K562 (cell line): ENCODE results near the gene ZNF358. TPM values are rescaled to one million over a fixed set of nuclear protein-coding genes. Genes with fewer than 3 reads are reported as not detected.

Experiments
- BACH1 ChIP-seq: fragments of 200-800 bp; sonication (Bioruptor generic); IDR thresholded peaks from 2 replicates; pipeline ENCODE4 v1.6.1; 2016; ENCODE audit warnings: missing genetic modification characterization, missing compliant biosample characterization
- CTCFL ChIP-seq: IDR thresholded peaks from 2 replicates; pipeline ENCODE4 v1.6.1; 2011; ENCODE audit warnings: borderline replicate concordance, low read depth, mild to moderate bottlenecking, moderate library complexity, low read length; ENCODE audit not compliant: insufficient read depth, poor library complexity, severe bottlenecking
- CXXC5 ChIP-seq: fragments of 250-450 bp; sonication (Bioruptor Pico); IDR thresholded peaks from 2 replicates; pipeline ENCODE4 v1.8.0; 2022; ENCODE audit warnings: inconsistent platforms, mild to moderate bottlenecking, moderate library complexity
- EHMT2 ChIP-seq: fragments of 450-650 bp; IDR thresholded peaks from 2 replicates; pipeline ENCODE4 v1.6.1; 2018; ENCODE audit warnings: antibody characterized with exemption
- FOXA3 ChIP-seq, 2 experiments: fragments of 450-650 bp in 1 of 2; sonication (generic) in 1 of 2; formaldehyde crosslinking; IDR thresholded peaks in 1 of 2; conservative IDR thresholded peaks in 1 of 2; 2 replicates each; pipeline versions ENCODE4 v1.4.0 to v1.8.0; 2020 to 2022; ENCODE audit warnings: mild to moderate bottlenecking in 2 of 2, missing genetic modification reagents in 1 of 2
- HEY1 ChIP-seq: fragments of 250-450 bp; sonication (Bioruptor Pico); IDR thresholded peaks from 2 replicates; pipeline ENCODE4 v1.5.0; 2020; ENCODE audit warnings: mild to moderate bottlenecking, moderate library complexity, borderline replicate concordance
- KHSRP ChIP-seq: fragments of 450-650 bp; IDR thresholded peaks from 2 replicates; pipeline ENCODE4 v1.6.1; 2017
- NEUROD1 ChIP-seq: fragments of 150-350 bp; IDR thresholded peaks from 2 replicates; pipeline ENCODE4 v1.6.1; 2014; ENCODE audit warnings: borderline replicate concordance, low read length, low read depth; ENCODE audit not compliant: partially characterized antibody
- NR1H2 ChIP-seq: sonication (generic); formaldehyde crosslinking; IDR thresholded peaks from 2 replicates; pipeline ENCODE4 v1.4.0; 2020; ENCODE audit warnings: mild to moderate bottlenecking, missing genetic modification reagents
- SMAD4 ChIP-seq: fragments of 250-450 bp; sonication (Bioruptor Pico); conservative IDR thresholded peaks from 2 replicates; pipeline ENCODE4 v1.8.0; 2021; ENCODE audit warnings: inconsistent platforms, mild to moderate bottlenecking, moderate library complexity
- U2AF2 ChIP-seq: fragments of 200-400 bp; formaldehyde crosslinking; optimal IDR thresholded peaks from 2 replicates; pipeline ENCODE3; 2017; ENCODE audit warnings: low read depth, mild to moderate bottlenecking, low read length
- ZNF23 ChIP-seq: fragments of 250-450 bp; sonication (Bioruptor Pico); IDR thresholded peaks from 2 replicates; pipeline ENCODE4 v1.4.0; 2020; ENCODE audit warnings: mild to moderate bottlenecking
- ZNF280A ChIP-seq: fragments of 450-650 bp; IDR thresholded peaks from 2 replicates; pipeline ENCODE4 v1.6.1; 2018; ENCODE audit warnings: mild to moderate bottlenecking, low read depth; ENCODE audit not compliant: partially characterized antibody
- ZNF644 ChIP-seq: fragments of 200-800 bp; sonication (Bioruptor generic); IDR thresholded peaks from 2 replicates; pipeline ENCODE4 v1.6.1; 2016; ENCODE audit warnings: low read depth, missing genetic modification characterization, missing compliant biosample characterization
- polyA plus RNA-seq, 8 experiments: library from polyadenylated mRNA; depleted of rRNA in 4 of 8; stranded (reverse) in 5 of 8; unstranded in 3 of 8; fragments of >200 nt; fragmentation: Nextera tagmentation in 2 of 8; fragmentation: Illumina TruSeq in 1 of 8; extraction: Ambion mirVana in 2 of 8; extraction: Trizol in 1 of 8; gene quantifications; 2 replicates each; pipeline versions ENCODE4 v1.2.1 to v1.2.3, GENCODE V29; 2011 to 2014; ENCODE audit warnings: inconsistent platforms in 1 of 8, missing spikeins in 1 of 8
- total RNA-seq, 7 experiments: library from RNA; depleted of rRNA in 6 of 7; stranded (reverse); fragments of >200 nt in 6 of 7; fragmentation: Illumina TruSeq in 2 of 7; extraction: Trizol in 2 of 7; gene quantifications; 2 replicates each; pipeline versions ENCODE4 v1.2.1 to v1.2.3, GENCODE V29; 2011 to 2021; ENCODE audit warnings: low replicate concordance in 1 of 7
- TF ChIP-seq, protein P1 (sequence below): sonication (generic); formaldehyde crosslinking; IDR thresholded peaks from 2 replicates; pipeline ENCODE4 v1.8.0; 2022; ENCODE audit warnings: mild to moderate bottlenecking, missing genetic modification reagents
- TF ChIP-seq, protein P2 (sequence below): fragments of 200-800 bp; sonication (Bioruptor generic); IDR thresholded peaks from 2 replicates; pipeline ENCODE4 v1.6.1; 2017; ENCODE audit warnings: missing genetic modification characterization, missing compliant biosample characterization

Gene ZNF358
- total and polyA plus RNA-seq, 9 of the 15 experiments (the other 6 are each of a cell fraction or from before 2014, with no cell fraction given) = 0.04 to 17.2 (median 4.9) TPM

DNA sequence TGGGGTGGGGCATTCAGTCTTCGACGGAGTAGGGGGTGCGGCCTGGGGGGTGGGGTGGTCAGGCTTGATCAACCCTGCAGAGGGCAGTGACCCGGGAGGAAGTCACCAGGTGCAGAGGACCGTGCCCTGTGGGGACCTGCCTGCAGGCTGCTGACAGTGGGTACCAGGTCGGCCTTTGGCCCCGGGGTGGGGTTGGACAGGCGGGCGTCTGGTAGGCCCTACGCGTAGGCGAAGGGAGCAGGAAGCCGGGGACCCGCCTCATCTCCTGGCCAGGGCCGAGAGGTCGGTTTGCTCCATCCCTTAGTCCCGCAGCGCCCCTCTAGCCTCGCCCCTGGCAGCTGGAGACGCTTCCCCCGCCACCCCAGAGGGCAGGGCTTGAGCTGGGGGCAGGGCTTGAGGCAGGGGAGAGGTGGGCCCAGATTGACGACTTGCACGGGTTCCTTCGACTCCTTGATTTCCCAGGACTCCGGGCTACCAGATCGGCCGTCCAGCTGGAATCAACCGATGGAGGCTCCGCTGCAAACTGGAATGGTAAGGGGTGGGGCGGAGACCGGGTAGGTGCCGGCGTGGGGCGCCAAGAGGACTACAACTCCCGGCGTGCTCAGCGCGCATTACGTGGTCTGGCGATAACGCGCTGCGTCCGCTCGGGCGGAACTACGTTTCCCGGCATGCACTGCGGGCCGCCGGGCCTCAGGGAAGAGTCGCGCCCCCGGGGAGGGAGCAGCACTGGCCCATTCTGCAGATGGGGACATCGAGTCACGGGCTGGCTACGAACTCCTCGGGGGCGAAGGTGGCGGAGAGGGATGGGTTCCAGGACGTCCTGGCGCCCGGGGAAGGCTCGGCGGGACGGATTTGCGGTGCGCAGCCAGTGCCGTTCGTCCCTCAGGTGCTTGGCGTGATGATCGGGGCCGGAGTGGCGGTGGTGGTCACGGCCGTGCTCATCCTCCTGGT is 19.4 kb downstream of the ZNF358 start, which contains the start of gene PNPLA6 (continued):
- TF ChIP-seq, protein P1, sequence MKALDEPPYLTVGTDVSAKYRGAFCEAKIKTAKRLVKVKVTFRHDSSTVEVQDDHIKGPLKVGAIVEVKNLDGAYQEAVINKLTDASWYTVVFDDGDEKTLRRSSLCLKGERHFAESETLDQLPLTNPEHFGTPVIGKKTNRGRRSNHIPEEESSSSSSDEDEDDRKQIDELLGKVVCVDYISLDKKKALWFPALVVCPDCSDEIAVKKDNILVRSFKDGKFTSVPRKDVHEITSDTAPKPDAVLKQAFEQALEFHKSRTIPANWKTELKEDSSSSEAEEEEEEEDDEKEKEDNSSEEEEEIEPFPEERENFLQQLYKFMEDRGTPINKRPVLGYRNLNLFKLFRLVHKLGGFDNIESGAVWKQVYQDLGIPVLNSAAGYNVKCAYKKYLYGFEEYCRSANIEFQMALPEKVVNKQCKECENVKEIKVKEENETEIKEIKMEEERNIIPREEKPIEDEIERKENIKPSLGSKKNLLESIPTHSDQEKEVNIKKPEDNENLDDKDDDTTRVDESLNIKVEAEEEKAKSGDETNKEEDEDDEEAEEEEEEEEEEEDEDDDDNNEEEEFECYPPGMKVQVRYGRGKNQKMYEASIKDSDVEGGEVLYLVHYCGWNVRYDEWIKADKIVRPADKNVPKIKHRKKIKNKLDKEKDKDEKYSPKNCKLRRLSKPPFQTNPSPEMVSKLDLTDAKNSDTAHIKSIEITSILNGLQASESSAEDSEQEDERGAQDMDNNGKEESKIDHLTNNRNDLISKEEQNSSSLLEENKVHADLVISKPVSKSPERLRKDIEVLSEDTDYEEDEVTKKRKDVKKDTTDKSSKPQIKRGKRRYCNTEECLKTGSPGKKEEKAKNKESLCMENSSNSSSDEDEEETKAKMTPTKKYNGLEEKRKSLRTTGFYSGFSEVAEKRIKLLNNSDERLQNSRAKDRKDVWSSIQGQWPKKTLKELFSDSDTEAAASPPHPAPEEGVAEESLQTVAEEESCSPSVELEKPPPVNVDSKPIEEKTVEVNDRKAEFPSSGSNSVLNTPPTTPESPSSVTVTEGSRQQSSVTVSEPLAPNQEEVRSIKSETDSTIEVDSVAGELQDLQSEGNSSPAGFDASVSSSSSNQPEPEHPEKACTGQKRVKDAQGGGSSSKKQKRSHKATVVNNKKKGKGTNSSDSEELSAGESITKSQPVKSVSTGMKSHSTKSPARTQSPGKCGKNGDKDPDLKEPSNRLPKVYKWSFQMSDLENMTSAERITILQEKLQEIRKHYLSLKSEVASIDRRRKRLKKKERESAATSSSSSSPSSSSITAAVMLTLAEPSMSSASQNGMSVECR (CRISPR knock-in tag) = peak; percentile 83
- TF ChIP-seq BACH1 (tag) (no peak), NEUROD1 (no peak), ZNF280A (no peak), U2AF2 (no peak), EHMT2 (no peak), CXXC5 (CRISPR knock-in tag) (peak; percentile 98), FOXA3 (CRISPR knock-in tag; conservative IDR thresholded peaks at IDR 0.05 in 1 of 2, IDR thresholded peaks at IDR 0.05 in 1 of 2) (peak in 1 of 2 experiments; percentile 77; a peak in 2 of 4 replicates), KHSRP (no peak), ZNF644 (peak; percentile 82; the same call in 1 of the 2 replicates), NR1H2 (CRISPR knock-in tag) (no peak), HEY1 (CRISPR knock-in tag) (no peak), SMAD4 (CRISPR knock-in tag) (peak; percentile 71; the same call in 1 of the 2 replicates), ZNF23 (CRISPR knock-in tag) (no peak), CTCFL (peak; percentile 14)
- TF ChIP-seq, protein P2, sequence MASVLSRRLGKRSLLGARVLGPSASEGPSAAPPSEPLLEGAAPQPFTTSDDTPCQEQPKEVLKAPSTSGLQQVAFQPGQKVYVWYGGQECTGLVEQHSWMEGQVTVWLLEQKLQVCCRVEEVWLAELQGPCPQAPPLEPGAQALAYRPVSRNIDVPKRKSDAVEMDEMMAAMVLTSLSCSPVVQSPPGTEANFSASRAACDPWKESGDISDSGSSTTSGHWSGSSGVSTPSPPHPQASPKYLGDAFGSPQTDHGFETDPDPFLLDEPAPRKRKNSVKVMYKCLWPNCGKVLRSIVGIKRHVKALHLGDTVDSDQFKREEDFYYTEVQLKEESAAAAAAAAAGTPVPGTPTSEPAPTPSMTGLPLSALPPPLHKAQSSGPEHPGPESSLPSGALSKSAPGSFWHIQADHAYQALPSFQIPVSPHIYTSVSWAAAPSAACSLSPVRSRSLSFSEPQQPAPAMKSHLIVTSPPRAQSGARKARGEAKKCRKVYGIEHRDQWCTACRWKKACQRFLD (CRISPR knock-in tag) = no peak
